Ovary (tissue), 9 donors: Measurements from ENCODE around the gene UBQLN2. TPM values are rescaled to one million over a fixed set of nuclear protein-coding genes. Genes with fewer than 3 reads are reported as not detected.

Experiments
- DNase-seq, 5 donors: peaks; one replicate each; pipeline ENCODE4 v3.0.0-alpha.2; 2019 to 2020
- H3K27ac ChIP-seq, 2 donors: fragments of 200-600 bp; one replicate each; pipeline versions ENCODE4 v1.5.1 to v1.8.0; 2019 to 2022
- H3K27me3 ChIP-seq: fragments of 200-600 bp; one replicate; pipeline ENCODE4 v1.8.0; 2022
- H3K36me3 ChIP-seq: fragments of 200-600 bp; sonication (generic); one replicate; pipeline ENCODE4 v1.5.1; 2019
- H3K4me1 ChIP-seq: one replicate; pipeline ENCODE4 v1.8.1; 2013; ENCODE audit warnings: mild to moderate bottlenecking, moderate library complexity; ENCODE audit not compliant: insufficient read depth
- H3K4me3 ChIP-seq: fragments of 200-600 bp; sonication (generic); one replicate; pipeline ENCODE4 v1.5.1; 2017
- H3K9me3 ChIP-seq, 2 donors: fragments of 200-600 bp in 1 of 2; sonication (generic) in 1 of 2; one replicate each; pipeline versions ENCODE4 v1.5.1 to v1.8.1; 2013 to 2019; ENCODE audit warnings: mild to moderate bottlenecking in 1 of 2, moderate library complexity in 1 of 2
- EP300 ChIP-seq: sonication (generic); formaldehyde crosslinking; IDR thresholded peaks from one replicate; pipeline ENCODE4 v1.6.1; 2017; ENCODE audit warnings: antibody characterized with exemption
- POLR2A ChIP-seq: fragments of 450-650 bp; IDR thresholded peaks from one replicate; pipeline ENCODE4 v1.6.1; 2017; ENCODE audit warnings: antibody characterized with exemption, mild to moderate bottlenecking, moderate library complexity
- WGBS, 3 donors: extraction: QIAGEN DNeasy Blood & Tissue Kit in 1 of 3; methylation state at CpG; one replicate each; pipeline versions ENCODE4 v1.1.5 to v1.1.7; 2013 to 2017; 5-methylcytosine and 5-hydroxymethylcytosine counted together
- intact Hi-C, 4 donors: fragments of 100-400 bp; cut with DNase I; formaldehyde crosslinking; loops; one replicate each; pipeline versions ENCODE4 v1.11.0 to v1.15.1; 2022 to 2023
- polyA plus RNA-seq, 2 donors: library from polyadenylated mRNA; stranded (reverse); fragments of 200-250 nt in 1 of 2; fragments of 350-450 nt in 1 of 2; fragmentation: Illumina TruSeq in 1 of 2; extraction: RNeasy Lipid Tissue Mini Kit (QIAGEN cat#74804) in 1 of 2; gene quantifications; one replicate each; pipeline ENCODE4 v1.2.3, GENCODE V29; 2013 to 2014
- total RNA-seq, 7 donors: library from RNA; depleted of rRNA in 2 of 7; stranded (reverse); fragments of >200 nt in 2 of 7; fragmentation: NEBNext Ultra II Directional in 3 of 7; extraction: Animal tissue kit (Norgen Biotek cat#: 25700) in 3 of 7; gene quantifications; one replicate each; pipeline versions ENCODE4 v1.1.0 to v1.2.4, GENCODE V29; 2016 to 2023
- TF ChIP-seq, protein P1 (sequence below), 3 donors: fragments of 450-650 bp in 2 of 3; fragments of 200-600 bp in 1 of 3; IDR thresholded peaks; one replicate each; pipeline versions ENCODE4 v1.5.1 to v1.8.0; 2016 to 2022; ENCODE audit warnings: antibody characterized with exemption in 3 of 3, mild to moderate bottlenecking in 1 of 3
- donor health status: DM: no; HTN: no; CAD: no; lungs with moderate emphysema.
- donor health status: DM: no; HTN: no; CAD: no.
- donor health status: Bipolar disorder and iron deficiency.
- donor health status: DM: yes; HTN: yes; CAD: no.
- donor health status: DM: no; HTN: no; CAD: no.
- donor health status: DM: yes; HTN: yes; CAD: no.

Gene UBQLN2
- total and polyA plus RNA-seq, 9 donors, result 18.5 to 53.4 (median 34.2) TPM

DNA sequence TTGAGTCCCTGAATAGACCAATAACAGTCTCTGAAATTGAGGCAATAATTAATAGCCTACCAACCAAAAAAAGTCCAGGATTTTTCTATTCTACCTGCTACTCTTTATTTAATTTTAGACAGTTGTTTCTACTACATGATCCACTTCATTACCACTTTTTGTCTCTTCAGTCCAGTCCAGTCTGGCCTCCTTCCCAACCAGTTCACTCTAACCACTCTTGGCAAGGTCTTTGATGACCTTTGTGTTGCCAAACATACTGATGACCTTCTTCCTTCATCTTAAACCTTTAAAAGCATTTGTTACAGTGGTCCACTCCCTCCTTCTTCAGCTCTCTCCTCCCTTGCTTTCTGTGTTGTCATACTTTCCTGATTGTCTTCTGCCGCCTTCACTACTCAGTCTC lies 12.8 kb upstream of the UBQLN2 start:
- no peaks in the 10 kb centered on the region for H3K27me3 ChIP-seq
- intact Hi-C loops, result no loop called here
- 58 to 76% (median 64%) methylated on average over 1 of the region's 1 CpG for WGBS, 3 donors
- H3K4me3 ChIP-seq, result no peak overlapping the region
- TF ChIP-seq POLR2A (no peak), EP300 (no peak)
- TF ChIP-seq, protein P1, sequence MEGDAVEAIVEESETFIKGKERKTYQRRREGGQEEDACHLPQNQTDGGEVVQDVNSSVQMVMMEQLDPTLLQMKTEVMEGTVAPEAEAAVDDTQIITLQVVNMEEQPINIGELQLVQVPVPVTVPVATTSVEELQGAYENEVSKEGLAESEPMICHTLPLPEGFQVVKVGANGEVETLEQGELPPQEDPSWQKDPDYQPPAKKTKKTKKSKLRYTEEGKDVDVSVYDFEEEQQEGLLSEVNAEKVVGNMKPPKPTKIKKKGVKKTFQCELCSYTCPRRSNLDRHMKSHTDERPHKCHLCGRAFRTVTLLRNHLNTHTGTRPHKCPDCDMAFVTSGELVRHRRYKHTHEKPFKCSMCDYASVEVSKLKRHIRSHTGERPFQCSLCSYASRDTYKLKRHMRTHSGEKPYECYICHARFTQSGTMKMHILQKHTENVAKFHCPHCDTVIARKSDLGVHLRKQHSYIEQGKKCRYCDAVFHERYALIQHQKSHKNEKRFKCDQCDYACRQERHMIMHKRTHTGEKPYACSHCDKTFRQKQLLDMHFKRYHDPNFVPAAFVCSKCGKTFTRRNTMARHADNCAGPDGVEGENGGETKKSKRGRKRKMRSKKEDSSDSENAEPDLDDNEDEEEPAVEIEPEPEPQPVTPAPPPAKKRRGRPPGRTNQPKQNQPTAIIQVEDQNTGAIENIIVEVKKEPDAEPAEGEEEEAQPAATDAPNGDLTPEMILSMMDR (IDR thresholded peaks at IDR 0.05), result no peak
- no peaks in the 10 kb centered on the region for H3K36me3 ChIP-seq
- no peak overlapping the region for H3K27ac ChIP-seq
- DNase-seq, result no peak
- no peaks in the 10 kb centered on the region for H3K9me3 ChIP-seq
- H3K4me1 ChIP-seq, result no peaks in the 10 kb centered on the region

DNA sequence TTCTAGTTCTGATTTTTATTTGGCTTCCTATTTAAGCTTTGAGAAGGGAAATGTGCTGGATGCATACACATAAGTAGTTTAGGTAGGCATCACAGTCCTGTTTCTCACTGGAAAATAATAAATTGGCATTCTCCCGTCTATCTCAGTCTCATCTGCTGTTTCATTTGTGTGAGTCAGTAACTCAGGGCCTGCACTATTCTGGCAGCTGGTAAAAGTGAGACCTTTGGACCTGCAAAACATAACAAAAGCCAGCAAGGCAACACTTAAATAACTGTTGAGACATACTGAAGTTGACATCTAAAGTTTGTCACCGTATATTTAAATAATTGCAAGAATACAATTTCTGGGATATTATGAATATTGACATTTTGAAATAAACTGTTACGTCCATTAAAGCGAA lies 8.6 kb upstream of the UBQLN2 start:
- H3K4me1 ChIP-seq, result no peaks in the 10 kb centered on the region
- H3K4me3 ChIP-seq, result no peak overlapping the region
- DNase-seq, result no peak
- intact Hi-C loops, result no loop called here
- peaks cover 2% of the 10 kb centered on the region for H3K27me3 ChIP-seq
- H3K27ac ChIP-seq, result no peak overlapping the region
- 65 to 81% (median 77%) methylated on average over 4 of the region's 4 CpGs for WGBS, 3 donors
- TF ChIP-seq, protein P1 (IDR thresholded peaks at IDR 0.05), result no peak
- no peak for TF ChIP-seq POLR2A
- TF ChIP-seq EP300, result no peak
- no peaks in the 10 kb centered on the region for H3K9me3 ChIP-seq
- no peaks in the 10 kb centered on the region for H3K36me3 ChIP-seq

DNA sequence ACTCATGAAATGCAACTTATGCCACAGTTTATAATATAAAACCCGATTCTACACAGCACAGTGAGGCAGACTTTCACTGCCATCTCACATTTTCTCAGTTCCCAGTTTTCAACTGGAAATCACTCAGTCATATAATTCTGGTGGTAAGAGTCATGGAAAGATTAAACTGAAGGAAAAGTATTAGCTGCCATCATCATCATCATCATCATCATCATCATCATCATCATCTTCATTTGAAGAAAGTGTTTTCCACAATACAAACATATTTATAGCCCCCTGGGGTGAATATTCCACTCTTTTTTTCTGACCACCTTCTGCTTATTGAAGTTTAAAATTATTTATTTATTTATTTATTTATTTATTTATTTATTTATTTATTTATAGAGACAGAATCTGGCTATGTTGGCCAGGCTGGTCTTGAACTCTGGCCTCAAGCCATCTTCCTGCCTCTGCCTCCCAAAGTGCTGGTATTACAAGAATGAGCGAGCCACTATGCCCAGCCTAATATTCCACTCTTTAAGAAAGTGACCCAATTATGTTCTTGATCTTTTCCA lies 6.0 kb upstream of the UBQLN2 start:
- intact Hi-C loops, result no loop called here
- H3K4me3 ChIP-seq, result no peak overlapping the region
- H3K36me3 ChIP-seq, result no peaks in the 10 kb centered on the region
- H3K27ac ChIP-seq, result no peak overlapping the region
- no peaks in the 10 kb centered on the region for H3K4me1 ChIP-seq
- no peak for DNase-seq
- no peak for TF ChIP-seq EP300
- no peak for TF ChIP-seq POLR2A
- TF ChIP-seq, protein P1 (IDR thresholded peaks at IDR 0.05), result no peak
- H3K27me3 ChIP-seq, result peaks cover 2% of the 10 kb centered on the region
- 70 to 83% (median 71%) methylated on average over 2 of the region's 2 CpGs for WGBS, 3 donors
- no peaks in the 10 kb centered on the region for H3K9me3 ChIP-seq

DNA sequence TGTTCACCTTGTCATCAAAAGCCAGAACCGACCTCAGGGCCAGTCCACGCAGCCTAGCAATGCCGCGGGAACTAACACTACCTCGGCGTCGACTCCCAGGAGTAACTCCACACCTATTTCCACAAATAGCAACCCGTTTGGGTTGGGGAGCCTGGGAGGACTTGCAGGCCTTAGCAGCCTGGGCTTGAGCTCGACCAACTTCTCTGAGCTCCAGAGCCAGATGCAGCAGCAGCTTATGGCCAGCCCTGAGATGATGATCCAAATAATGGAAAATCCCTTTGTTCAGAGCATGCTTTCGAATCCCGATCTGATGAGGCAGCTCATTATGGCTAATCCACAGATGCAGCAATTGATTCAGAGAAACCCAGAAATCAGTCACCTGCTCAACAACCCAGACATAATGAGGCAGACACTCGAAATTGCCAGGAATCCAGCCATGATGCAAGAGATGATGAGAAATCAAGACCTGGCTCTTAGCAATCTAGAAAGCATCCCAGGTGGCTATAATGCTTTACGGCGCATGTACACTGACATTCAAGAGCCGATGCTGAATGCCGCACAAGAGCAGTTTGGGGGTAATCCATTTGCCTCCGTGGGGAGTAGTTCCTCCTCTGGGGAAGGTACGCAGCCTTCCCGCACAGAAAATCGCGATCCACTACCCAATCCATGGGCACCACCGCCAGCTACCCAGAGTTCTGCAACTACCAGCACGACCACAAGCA lies 898 bp downstream of the UBQLN2 start:
- Histone ChIP-seq H3K27ac (peak overlapping the region; percentile 43 to 91), H3K36me3 (no peaks in the 10 kb centered on the region), H3K4me1 (no peaks in the 10 kb centered on the region), H3K9me3 (no peaks in the 10 kb centered on the region), H3K4me3 (peak overlapping the region; percentile 56), H3K27me3 (no peaks in the 10 kb centered on the region)
- intact Hi-C loops, result no loop called here
- WGBS, 3 donors, result 33 to 54% (median 39%) methylated on average over 23 of the region's 23 CpGs
- TF ChIP-seq POLR2A (no peak), EP300 (no peak)
- TF ChIP-seq, protein P1 (IDR thresholded peaks at IDR 0.05), result no peak
- DNase-seq, result peak in 4 of 5 donors; percentile 15 to 38 (median 32)
